HG03521 (cell line): Measurements from ENCODE around the gene LDB2.

Source experiments
- ATAC-seq: cut with Tn5 transposase; IDR thresholded peaks from one replicate; pipeline ENCODE4 v1.9.1; 2021; ENCODE audit warnings: mild to moderate bottlenecking, moderate library complexity; ENCODE audit not compliant: unreplicated experiment

The LDB2 gene

DNA sequence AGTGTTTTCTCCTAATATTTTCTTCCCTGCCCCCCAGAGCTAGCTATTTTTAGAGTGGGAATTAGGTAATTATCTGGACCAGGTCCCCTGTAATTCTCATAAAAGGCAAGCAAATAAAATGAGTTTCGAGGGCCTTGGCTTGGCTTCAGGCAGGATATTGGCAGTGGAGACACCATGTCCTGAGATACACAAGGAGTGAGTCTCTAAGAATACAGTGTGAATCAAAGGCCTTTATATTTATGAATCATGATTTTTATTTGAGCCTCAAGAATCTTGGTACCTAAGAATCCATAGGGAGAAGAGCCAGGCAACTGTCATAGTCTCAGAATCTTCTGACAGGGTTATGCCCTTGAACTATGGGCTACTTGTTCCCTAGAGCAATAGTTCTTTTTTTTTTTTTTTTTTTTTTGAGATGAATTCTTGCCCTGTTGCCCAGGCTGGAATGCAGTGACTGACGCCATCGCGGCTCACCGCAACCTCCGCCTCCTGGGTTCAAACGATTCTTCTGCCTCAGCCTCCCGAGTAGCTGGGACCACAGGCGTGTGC, 205.4 kb downstream of the LDB2 start:
- ATAC-seq = no peak

DNA sequence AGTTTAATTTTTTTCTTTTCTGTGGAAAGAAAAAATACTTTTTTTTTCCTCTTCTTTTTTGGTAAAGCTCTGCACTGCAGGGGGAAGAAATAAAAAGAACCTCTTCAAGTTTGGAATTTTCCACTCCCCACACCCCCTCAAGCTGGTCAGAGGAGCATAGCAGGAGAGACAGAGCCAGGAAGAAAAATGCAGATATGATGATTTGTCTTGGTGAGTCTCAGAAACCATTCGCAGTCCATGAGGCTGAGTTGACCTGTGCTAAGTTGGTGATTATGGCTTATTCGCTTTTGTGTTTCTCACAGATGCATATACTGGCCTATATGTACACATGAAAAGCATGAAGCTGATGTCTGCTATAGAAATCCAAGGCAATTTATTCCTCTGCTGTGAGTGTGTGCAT, 205.9 kb downstream of the LDB2 start:
- ATAC-seq = no peak

DNA sequence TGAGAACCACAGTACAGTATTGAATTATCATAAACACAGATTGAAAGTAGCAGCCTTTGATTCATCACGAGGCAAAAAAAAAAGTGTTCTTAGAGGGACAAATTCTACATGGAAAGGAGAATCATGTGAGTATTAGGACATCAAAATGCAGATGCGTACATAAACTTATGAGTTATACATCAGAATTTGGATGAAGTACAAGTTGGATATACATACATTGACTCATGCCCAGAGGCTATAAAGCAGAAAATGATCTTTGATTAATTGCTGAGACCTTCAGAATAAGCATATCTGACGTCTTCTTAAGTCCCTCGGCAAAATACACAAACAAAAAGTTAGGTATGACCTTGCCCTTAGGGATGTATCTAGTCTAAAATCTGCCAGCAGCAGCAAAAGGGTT, 206.4 kb downstream of the LDB2 start:
- ATAC-seq = no peak

DNA sequence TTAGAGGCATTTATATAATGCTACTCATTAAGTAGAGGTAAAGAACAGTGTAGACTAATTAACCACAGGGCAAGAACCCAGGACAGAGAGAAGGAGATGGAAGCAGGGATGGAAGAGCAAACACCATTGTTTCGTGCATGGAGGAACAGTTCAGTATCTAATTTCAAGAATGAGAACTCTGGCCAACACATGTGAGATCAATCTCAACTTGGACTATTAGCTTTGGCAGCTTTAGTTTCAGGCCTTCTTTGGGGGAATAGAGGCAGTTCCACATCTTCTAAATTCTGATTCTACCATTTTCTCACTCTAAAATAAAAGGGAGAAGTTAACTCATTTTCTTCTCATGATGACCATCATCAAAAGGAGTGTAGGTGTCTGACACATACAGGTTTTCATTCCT, 207.0 kb downstream of the LDB2 start:
- no peak for ATAC-seq

GRCh38 chr4:16687845-16688244, 210.6 kb downstream of the LDB2 start:
- ATAC-seq = no peak

DNA sequence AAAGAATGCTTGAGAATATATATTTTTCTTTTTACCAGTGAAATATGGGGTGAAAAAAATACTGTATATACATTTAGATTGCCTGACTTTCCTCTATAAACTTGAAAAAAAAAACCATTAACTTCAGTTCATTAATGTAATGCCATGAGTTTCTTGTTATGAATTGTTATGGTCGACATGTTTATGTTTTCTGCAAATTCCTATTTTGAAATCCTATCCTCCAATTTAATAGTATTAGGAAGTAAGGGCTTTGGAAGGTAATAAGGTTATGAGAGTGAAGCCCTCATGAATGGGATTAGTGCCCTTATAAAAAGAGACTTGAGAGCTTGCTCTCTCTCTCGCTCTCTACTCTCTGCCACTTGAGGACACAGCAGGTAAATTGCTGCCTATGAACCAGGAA, 211.4 kb downstream of the LDB2 start:
- no peak for ATAC-seq

DNA sequence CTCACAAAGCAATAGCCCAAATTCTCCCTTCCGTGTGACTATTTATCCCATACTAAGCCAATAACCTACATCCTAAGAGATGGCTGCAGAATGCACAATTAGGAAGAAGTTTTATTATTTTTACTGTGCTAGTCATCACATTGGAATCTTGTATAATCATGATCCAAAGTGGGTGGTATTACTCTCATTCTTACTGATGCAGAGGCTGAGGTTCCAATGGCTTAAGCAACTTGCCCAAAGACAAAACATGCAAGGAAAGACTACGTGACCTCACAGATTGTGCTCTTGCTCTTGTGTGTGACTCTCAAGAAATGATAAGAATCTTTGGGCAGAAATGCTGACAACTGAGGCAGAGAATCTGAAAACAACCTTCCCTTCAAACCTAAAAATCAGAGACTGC, 212.2 kb downstream of the LDB2 start:
- no peak for ATAC-seq

DNA sequence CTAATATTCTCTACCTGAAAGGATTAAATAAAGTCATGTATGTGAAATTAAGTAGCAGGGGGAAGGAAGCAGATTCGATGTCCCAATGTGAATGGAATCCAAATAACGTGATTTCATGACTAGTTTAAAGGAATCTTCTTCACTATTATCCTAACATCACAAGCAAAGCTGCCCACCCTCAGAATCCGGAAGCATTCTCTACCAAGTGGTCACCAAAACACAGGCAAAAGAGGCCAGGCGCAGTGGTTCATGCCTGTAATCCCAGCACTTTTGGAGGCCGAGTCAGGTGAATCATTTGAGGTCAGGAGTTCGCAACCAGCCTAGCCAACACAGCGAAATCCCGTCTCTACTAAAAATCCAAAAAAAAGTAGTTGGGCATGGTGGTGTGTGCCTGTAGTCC, 212.9 kb downstream of the LDB2 start:
- ATAC-seq = no peak

DNA sequence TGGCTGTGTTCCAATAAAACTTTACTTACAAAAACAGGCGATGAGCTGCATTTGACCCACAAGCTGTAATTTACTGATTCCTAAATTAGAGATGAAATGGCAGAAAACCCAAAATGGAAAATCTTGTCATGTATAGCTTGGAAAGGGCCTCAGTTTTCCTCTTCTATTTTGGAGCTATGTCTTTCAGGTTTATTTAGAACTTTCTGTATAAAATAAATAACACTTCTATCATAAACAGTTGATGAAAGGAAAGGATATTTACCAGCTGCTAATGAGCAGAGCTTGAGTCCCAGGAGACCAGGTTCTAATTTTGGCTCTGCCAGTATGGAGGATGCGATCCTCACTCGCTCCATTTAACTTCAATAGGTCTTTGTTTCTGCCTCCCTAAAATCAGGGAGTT, 213.5 kb downstream of the LDB2 start:
- ATAC-seq = no peak

DNA sequence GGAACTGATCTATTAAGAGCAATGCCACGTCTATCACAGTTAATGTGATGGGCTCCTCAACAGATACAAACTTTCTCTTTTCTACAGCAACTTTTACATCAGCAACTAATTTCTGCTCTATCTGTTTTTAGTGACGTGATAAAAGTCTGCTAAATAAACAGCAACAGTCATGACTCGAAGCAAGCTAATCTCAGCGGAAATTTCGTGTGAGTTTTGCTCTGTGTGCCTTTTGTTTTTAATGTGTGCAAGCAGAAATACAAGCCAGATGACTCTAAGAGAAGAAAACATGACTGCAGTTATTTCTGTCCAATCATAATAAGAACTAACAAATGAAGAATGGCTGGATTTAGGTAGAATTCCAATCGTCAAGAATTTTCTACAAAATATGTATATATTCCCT, 214.3 kb downstream of the LDB2 start:
- ATAC-seq = no peak

DNA sequence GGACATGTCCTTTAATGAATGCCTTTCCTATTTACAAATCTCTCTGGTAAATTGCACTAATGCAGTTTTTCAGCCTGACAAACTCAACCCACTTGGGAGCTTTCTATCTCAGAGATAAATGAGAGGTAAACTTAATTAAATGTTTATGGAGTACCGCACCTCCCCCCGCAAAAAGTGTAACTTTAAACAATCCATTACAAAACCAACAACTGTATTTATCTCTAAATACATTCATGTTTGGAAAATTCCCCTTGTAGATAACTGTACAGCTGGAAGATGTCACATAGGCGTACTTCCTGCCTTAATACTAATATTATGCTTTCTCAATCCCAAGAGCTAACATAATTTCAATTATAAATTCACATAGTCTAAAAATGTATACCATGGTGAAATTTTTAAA, 215.5 kb downstream of the LDB2 start:
- no peak for ATAC-seq

DNA sequence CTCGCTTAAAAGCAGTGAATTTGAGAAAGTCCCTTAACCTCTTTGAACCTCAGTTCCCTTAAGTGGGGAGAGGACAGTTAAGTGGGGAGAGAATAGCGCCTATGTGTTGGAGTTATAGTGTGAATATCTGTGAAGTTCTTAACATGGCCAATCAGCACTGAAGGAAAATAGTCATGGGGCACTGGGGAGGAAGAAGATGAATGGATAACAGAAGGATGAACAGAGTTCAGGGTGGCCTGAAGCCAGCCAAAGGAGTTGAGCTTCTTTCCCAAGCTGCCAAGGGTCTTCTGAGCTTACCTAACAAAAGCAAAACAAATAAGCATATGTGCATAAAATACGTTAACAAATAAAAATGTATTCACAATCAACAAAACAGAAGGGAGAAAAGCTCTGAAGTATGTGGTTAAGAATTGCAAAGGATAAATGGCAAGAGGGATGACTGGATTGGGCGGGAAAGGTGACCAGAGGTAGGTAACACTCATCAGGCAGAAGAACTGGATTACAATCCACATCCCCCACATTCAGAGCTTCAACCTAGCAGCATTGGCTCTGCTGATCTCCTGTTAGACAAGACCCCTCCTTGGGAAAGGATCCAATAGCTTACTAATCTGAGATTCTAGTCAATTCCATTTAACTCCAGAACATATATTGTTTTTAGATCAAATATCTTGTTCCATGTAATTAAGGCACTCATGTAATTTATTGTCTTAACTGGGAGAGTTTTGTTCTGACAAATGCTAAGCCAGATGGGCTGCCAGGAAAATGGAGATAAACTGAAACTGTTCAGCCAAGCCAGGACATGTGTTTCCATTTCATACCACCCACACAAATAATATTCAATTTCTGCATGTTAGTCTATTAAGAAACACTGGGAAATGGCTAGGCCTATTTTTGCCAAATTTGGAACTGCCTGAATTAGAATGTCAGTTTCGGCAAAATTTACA, 221.2 kb downstream of the LDB2 start:
- no peak for ATAC-seq

- no peak for ATAC-seq
Observed at GRCh38 chr4:16676230-16676770, 222.1 kb downstream of the LDB2 start.

- no peak for ATAC-seq
Observed at GRCh38 chr4:16674082-16674481, 224.4 kb downstream of the LDB2 start.

DNA sequence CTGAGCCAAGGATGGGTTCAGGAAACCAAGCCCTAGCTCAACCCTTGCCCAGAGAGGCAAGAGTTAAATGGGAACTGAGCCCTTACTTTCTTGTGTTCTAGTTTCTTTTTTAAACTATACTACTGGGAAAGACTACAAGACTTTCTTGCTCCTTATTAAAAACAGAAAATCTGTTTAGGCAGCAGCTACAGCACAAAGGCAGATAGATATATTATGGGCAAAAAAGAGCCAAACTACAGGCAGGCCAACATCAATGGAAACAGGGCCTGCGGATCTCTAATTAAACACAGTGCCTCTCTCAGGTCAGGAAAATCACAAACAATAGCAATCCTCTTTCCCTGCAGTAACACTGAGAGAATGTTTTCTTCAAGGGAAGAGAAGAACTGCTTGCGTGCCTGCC, 226.0 kb downstream of the LDB2 start:
- no peak for ATAC-seq

DNA sequence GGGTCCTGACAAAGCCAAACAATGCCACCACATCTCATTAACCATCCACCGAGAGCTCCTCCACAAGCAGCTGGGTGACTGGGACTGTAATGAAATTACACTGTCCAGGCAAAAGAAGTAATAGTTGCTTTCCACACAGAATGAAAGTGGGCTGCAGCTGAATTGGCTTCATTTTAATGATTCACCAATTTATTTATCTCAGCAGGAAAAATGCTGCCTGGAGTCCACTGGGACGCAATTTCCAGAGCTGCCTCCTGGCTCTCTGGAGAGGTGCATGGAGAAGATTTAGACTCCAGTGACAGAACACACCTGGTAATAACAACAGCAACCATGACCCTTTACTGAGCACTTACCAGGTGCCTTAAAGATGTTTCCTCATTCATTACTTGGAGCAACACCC, 226.7 kb downstream of the LDB2 start:
- ATAC-seq = no peak

- no peak for ATAC-seq
Observed at GRCh38 chr4:16670727-16671126, 227.7 kb downstream of the LDB2 start.

- ATAC-seq = no peak
Observed at GRCh38 chr4:16669036-16669435, 229.4 kb downstream of the LDB2 start.

- no peak for ATAC-seq
Observed at GRCh38 chr4:16668488-16668887, 230.0 kb downstream of the LDB2 start.

DNA sequence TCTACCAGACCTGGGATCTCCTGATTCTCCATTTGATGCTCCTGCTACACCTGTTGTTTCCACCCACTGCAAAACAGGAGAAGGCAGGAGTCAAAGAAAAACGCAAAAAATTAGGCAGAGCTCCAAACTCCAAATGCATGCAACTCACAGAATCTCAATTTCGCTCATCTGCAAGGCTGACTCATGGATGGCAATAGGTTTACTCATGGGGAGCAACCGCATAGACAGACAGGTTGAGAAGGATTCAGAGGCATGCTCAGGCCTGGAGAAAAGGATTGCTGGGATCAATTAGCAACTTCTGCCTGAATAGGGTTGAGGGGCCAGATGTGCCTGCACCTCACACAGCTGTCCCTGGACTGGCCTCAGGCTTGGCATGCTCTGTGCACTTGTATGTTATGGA, 231.0 kb downstream of the LDB2 start:
- ATAC-seq = no peak

- ATAC-seq = no peak
Observed at GRCh38 chr4:16665942-16666551, 232.4 kb downstream of the LDB2 start.

DNA sequence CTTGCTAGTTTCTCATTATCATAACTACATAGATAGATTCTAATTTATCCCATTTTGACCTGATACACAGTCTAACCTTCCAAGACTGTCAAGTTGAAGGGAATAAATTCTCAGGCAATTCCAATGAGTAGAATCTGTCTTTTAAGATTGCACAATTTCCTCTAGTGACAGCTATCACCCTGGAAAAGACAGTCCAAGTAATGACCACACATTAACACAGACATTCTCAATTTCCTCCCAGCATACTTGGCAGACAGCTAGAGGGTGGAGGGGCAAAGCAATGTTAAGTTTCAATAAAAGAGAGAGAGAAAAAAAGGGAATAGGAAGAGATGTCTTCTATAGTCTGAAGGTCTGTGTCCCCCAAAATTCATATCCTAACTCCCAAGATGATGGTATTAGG, 234.7 kb downstream of the LDB2 start:
- ATAC-seq = no peak
